GM21528 (cell line): ENCODE results near the gene VEZF1.

Experiments used
- ATAC-seq: cut with Tn5 transposase; IDR thresholded peaks from one replicate; pipeline ENCODE4 v1.9.1; 2021; ENCODE audit warnings: mild to moderate bottlenecking, moderate library complexity; ENCODE audit not compliant: unreplicated experiment, low FRiP score

Gene VEZF1, protein sequence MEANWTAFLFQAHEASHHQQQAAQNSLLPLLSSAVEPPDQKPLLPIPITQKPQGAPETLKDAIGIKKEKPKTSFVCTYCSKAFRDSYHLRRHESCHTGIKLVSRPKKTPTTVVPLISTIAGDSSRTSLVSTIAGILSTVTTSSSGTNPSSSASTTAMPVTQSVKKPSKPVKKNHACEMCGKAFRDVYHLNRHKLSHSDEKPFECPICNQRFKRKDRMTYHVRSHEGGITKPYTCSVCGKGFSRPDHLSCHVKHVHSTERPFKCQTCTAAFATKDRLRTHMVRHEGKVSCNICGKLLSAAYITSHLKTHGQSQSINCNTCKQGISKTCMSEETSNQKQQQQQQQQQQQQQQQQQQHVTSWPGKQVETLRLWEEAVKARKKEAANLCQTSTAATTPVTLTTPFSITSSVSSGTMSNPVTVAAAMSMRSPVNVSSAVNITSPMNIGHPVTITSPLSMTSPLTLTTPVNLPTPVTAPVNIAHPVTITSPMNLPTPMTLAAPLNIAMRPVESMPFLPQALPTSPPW

DNA sequence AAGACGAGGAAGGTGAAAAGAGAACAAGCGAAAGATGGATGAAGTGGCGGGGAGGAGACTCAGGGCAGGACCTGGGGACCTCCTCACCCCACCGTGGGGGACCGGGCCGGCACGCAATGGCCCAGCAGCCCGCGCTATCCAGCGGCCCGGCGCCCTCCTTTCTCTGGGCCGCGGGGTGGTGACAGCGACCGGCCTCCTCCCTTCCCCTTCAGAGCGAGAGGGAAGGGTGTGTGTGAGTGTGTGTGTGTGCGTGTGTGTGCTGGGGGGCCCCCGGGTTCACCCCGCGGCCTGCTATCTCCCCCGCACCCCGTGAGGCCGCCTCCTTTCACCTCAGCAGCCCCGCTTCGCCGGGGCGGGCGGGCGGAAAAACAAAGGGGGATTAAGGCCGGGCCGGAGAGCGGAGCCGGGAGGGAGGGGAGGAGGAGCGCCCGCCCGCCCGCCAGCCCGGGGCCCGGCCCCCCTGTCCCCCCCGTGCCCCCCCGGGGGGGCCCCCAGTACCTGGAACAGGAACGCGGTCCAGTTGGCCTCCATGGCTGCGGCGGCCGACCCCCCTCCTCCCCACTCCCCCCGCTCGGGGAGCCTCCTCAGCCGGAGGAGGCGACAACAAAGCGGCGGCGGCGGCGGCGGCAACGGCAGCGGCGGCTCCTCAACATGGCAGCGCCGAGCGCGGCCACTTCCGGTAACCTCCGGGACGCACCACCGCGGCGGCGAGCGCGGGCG lies at the start of gene VEZF1:
TSS of gene VEZF1 (minus strand) at position 674 of the 720 bp plus-strand sequence. CDS start at position 531, 143 bp downstream.
- peak; percentile 64 for ATAC-seq

DNA sequence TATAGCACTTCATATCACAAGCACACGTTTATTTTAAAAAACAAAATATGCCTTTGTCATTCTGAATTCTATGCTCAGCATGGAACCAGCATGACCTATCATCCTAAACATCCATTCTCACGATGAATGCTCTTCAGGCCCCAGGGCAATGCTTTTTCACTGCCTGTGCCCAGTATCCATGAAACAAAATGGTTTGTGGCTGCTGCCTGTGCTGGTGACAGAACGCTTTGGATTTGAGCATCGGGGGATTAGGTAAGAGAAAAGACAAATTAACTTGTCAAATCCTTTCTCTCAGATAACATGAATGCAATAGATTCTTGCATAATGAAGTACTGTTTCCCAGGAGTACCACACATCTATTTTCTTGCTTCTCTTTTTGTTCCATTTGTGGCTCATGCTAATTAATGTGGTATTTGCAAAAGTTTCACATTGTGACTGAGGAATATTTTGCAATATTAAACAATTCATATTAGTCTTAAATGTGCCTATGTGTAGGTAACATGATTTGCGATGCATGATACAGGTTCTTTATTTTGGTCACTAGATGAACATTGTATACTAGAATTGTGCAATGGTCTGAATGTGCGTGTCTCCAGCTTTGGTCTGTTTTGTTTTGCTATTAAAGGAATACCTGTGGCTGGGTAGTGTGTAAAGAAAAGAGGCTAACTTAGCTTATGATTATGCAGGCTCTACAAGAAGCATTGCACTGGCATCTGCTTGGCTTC lies 44.8 kb upstream of the VEZF1 start:
- no peak for ATAC-seq

DNA sequence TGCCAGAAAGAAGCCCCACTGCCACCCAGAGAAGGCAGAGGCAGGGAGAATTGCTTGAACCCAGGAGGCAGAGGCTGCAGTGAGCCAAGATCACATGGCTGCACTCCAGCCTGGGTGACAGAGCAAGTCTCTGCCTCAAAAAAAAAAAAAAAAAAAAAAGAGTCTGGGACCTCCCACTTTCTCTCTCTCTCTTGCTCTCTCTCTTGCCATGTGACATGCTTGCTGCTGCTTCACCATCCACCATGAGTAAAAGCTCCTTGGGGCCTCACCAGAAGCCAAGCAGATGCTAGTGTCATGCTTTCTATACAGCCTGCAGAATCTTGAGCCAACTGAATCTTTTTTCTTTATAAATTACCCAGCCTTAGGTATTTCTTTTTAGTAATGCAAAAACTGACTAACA lies 40.5 kb upstream of the VEZF1 start:
- no peak for ATAC-seq

DNA sequence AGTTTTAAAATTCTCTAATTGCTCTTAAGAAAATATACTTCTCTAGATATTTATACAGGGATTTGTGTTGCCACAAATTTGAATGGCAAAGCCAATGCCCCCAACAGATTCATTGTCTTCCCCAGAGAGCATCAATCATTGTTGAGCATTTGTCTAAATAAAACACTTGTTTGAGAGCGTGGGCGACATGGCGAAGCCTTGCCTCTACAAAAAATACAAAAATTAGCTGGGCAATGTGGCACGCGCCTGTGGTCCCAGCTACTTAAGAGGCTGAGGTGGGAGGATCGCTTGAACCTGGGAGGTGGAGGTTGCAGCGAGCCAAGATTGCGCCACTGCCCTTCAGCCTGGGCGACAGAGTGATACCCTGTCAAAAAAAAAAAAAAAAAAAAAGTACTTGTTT lies 32.3 kb upstream of the VEZF1 start:
- ATAC-seq: no peak

DNA sequence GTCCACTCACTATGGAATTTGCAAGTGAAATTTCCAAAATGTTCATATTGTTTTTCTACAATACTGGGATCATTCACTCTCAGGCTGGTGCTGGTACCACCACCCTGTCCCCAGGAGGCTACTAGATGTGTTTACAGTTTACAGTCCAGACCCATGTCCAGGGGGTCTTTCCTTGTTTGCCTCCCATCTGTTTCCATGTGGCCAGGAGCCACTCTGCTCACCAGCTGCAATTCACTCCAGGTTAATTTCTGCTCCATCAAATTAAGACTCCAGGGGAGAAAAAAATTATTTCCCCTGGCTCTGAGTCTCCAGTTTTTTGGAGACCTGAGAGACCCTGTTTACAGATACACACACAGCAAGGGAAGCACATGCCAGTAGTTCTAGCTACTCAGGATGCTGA lies 31.5 kb upstream of the VEZF1 start:
- no peak for ATAC-seq

DNA sequence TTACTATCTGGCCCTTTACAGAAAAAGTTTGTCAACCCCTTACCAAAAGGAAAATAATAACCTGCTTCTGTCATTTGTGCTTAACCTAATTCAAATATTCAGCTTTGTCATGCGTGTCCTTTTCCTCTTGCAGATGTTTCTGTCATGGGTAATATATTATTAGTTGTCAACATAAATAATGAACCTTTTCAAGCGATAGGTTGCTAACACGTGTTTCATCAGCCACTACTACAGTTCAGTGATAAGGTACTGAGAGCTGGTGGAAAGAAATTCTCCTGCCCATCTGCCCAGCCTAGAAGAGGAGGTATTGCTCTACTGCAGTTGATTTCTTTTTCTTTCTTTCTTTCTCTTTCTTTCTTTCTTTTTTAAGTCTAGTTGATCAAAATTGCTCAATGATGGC lies 31.0 kb upstream of the VEZF1 start:
- no peak for ATAC-seq

DNA sequence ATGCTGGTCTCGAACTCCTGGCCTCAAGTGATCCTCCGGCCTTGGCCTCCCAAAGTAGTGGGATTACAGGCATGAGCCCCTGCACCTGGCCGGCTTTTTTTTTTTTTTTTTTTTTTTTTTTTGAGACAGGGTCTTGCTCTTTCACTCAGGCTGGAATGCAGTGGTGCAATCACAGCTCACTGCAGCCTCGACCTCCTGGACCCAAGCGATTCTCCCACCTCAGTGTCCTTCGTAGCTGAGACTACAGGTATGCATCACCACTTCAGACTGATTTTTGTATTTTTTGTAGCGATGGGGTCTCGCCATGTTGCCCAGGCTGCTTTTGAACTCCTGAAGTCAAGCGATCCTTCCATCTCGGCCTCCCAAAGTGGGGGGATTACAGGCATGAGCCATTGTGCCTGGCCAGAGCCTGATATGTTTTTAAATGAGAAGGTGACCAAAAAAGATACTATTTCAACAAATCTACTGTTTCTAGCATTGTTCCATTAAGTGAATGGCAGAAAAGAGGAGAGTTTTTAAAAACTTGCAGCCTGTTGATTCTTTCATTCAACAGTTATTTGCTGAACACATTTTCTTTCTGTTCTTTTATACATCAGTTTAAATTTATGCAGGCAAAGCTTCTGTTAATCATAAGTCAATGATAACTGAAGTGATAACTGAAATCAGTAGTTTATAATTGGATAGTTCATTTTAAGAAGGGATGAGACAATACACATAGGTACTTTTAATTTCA lies 22.2 kb upstream of the VEZF1 start:
- no peak for ATAC-seq

DNA sequence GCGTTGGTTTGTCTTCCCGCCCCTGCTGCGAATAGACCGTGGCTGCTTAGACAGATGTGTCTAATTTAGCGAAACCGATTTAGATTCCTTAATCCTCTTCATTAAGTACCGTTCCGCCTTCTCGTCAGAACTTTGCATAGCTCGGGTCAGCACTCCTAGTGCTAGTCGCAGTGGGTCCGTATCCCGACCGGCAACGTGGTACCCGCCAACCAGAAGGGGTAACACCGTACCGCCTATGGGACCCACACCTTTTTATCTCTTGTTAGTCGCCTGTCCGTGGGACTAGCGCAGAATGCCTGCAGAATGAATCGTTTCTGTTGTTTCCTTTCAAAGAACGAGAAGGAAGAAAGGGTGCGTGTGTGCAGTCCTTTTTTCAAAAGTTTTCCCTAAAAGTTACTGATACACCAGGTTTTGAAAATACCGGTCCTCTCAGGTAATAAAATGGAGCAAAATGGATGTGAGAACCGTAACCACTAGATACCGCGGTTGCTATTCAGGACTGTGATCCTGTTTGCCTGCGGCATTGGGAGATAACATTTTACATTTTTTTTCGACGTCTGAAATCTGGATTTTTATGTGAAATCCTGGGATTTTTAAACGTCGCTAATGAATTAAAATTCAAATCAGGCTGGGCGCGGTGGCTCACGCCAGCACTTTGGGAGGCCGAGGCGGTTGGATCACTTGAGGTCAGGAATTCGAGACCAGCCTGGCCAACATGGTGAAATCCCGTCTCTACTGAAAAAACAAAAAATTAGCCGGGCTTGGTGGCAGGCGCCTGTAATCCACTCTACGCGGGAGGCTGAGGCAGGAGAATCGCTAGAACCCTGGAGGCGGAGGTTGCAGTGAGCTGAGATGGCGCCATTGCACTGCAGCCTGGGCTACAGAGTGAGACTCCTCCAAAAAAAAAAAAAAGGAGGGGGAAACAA lies 20.0 kb upstream of the VEZF1 start:
- peak; percentile 26 for ATAC-seq

DNA sequence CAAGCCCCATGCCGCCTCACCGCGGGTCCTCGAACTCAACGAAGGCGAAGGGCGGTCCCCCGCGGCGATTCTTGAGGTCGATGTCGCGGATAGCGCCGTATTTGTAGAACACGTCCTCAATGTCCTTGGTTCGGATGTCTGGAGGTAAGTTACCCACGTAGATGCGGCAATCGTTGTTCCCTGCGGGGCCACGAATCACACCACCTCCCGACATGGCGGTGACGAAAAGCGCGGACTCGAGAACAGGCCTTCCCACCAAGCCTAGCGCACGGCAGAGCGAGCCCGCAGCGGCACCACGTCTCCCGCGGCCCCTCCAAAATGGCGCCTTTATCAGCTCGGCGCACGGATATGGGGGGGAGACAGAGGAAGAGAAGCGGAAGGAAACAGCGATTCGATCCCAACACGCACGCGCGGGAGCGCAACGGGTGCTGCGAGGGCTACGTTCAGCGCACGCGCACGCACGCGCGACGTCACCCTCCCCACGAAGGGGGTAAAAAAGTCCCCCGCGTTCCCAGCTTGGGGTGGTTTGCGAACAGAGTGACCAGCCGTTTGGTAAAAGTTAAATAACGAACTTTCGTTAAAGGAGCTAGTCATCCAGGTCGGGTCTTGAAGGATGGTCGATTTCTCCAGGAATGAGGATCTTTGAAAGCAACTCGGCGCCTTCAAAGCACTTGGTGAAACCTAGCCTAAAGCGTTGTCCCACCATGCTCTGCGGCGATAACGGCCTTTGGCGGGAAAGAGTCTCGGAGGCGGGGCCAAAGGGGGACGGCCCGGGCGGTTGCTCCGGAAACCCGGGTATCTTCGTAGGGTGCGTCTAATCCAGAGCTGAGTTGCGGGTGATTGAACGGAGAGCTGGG lies 19.1 kb upstream of the VEZF1 start, which contains the start of gene SRSF1:
TSS of gene SRSF1 (minus strand) at position 323 of the 857 bp plus-strand sequence. CDS start at position 214, 109 bp downstream.
- peak; percentile 84 for ATAC-seq

DNA sequence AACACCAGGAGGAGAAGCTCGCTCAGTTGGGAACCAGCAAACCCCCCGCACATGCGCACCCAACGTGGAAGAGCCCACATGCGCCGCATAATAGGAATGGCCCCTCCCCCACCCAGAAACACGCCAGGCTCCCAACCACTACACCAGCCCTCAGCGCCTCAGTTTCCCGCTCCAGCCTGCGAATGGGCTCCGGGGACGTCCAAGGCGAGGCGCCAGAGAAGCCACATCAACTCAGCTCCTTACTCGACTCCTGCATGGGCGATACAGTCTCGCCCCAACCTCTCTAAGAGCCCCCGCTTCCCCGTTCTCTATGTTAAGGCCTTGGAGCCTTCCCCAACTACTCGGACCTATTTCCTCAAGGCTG lies 18.5 kb upstream of the VEZF1 start:
- peak; percentile 6 for ATAC-seq

DNA sequence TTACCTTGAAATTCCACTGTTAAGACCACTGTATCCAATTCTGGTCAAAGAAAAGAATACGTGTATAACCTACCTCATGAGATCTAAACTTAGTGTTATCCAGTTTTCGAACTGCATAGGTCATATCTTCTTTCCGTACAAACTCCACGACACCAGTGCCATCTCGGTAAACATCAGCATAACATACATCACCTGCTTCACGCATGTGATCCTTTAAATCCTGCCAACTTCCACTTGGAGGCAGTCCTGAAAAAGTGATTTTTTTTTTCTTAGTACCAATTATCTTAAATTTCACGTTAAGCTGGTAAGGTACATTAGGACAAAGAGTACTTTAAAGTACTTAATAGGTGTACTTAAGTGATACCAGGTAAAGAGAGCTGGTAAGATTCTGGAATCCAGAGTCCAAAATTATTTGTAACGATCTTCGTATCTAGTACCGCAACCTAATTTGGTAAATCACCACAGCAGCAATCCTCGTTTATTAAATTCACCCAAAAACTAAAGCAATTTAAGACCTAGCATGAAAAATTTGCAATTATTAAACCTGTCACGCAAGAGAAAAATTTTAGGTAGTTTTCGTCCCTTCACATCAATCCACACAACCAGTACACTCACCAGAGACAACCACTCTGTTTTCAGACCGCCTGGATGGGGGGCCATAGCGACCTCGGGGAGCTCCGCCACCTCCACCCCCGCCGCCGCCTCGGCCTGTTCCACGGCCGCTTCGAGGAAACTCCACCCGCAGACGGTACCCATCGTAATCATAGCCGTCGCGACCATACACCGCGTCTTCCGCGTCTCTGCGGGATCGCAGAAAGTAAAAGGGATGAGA lies 17.9 kb upstream of the VEZF1 start:
- ATAC-seq: no peak

DNA sequence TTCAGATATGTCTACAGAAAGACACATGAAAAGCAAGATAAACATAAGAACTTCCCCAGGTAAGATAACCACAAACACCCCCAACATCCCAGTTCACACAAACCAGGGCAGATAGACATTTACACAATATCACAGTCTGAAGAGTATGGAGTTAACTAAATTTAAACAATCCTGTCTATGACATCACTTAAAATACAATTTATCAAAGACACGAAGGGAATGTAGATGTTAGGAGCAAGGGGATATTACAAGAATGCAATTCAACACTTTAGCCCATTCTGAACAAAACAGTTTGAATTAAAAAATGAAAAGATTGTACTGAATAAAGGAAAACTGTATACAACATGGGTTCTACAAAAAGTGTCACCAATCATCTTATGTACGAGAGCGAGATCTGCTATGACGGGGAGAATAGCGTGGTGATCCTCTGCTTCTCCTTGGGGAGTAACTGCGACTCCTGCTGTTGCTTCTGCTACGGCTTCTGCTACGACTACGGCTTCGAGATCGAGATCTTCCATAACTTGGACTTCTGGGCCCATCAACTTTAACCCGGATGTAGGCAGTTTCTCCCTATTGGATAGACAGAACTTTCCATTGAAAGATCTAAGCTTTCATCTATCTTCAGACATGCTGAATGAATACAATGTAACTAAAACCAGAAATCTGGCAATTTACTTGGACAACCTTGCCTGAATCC lies 17.1 kb upstream of the VEZF1 start:
- no peak for ATAC-seq

DNA sequence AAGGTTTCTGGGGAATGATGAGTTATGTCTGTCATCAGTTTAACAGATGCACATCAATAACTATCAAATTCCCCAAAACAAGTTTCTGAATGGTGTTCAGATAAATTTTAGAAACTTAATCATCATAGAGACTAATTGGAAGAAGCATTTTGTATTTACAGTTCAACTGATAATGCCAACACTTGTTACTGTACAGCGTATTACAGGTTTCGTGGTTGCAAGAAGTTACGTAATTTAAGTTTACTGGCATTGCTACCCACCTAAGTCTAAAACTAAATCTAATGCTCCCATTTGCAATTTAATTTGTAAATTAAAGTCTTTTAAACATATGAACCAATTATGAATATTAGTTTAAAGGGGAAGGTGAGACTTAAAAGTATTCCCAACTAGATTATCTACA lies 16.0 kb upstream of the VEZF1 start:
- ATAC-seq: no peak

DNA sequence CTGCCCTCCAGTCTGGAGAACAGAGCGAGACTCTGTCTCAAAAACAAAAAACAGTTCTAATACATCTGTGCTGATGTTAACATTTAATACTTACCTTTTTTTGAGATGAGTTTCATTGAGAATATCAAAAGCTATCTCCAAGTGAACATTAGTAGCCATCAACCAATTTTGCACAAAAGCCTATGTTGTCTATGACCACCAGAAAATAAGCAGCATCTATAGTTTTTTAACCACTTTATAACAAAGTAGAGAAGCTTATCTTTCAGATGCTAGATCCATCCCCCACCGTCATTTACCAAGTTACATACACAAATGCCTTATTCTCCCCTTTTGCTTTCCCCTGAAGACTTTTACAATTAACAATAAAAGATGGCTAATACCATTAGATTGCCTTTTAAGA lies 14.9 kb upstream of the VEZF1 start:
- ATAC-seq: no peak

DNA sequence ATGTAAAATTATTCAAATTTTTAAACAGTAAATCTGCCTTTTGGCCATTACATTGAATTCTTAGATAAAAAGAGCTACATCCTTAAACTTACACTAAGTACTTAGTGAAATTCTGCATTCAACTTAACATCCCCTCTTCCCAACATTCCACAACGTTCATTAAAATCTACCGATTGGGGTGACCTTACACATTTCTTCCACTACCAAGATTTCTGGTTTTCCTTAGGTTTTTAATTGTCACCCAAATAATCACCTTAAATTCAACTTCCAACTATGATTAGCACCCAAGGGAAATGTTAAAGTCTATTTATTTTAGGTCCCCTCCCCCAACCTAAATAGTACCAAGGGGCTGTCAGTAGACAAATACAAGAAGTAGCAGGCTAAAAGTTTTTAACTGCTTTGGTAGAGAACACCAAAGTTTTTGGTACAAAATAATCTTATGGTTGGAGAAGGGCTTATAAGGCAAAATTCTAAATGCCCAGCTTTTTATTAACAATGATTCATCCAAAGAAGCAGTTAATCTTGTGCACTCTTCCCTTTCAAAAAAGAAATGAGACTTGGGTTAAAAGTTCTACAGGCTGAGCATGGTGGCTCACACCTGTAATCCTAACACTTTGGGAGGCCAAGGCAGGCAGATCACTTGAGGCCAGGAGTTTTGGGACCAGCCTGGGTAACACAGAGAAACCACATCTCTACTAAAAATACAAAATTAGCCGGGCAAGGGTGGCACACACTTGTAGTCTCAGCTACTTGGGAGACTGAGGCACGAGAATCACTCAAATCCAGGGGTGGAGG lies 14.3 kb upstream of the VEZF1 start:
- ATAC-seq: no peak

DNA sequence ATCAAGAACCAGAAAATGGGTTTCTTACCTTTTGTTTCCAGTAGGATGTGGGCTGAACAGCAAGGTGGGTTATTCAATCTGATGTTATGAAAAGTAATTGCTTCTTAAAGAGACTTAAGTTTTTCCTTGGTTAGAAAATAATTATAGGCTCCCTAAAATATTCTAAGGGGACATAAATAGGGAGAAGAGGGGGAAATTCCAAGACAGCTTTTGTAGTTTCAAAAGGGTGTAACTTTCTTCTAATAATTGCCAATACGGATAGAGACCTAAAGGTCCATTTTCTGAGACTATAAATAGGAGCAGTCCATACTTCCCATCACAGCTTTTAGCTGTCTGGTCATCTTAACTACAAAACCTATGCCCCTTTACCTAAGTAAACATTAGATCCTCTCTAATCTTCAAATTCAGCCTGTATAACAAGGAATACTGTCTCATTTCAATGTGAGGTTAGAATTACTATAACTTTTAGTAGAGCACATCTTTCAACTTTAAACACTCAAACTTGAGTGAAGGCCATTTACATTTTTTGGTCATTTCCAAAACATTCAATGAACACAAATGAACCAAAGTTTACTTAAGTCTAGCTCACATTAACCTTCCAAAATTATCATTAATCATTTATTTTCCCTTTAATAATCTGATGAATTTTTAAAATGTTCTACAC lies 13.5 kb upstream of the VEZF1 start:
- ATAC-seq: no peak
